Adrenal gland (tissue), 12 donors: Measurements from ENCODE around the gene HOXD9. TPM values are rescaled to one million over a fixed set of nuclear protein-coding genes. Genes with fewer than 3 reads are reported as not detected.

Experiments used
- DNase-seq, 7 donors: peaks; one replicate each; pipeline ENCODE4 v3.0.0-alpha.2; 2019 to 2020
- H3K27ac ChIP-seq, 5 donors: fragments of 200-600 bp; sonication (generic) in 4 of 5; 1 replicate in 3 of 5; 2 replicates in 2 of 5; pipeline versions ENCODE4 v1.5.1 to v1.8.0; 2016 to 2020; ENCODE audit warnings: mild to moderate bottlenecking in 1 of 5
- H3K27me3 ChIP-seq: fragments of 200-600 bp; 2 replicates; pipeline ENCODE4 v1.8.0; 2021
- H3K36me3 ChIP-seq, 2 donors: fragments of 200-600 bp; replicated peaks in 1 of 2; 1 replicate in 1 of 2; 2 replicates in 1 of 2; pipeline versions ENCODE4 v1.5.1 to v1.8.0; 2018 to 2022
- H3K4me1 ChIP-seq, 2 donors: fragments of 200-600 bp; replicated peaks in 1 of 2; 1 replicate in 1 of 2; 2 replicates in 1 of 2; pipeline versions ENCODE4 v1.5.1 to v1.8.0; 2018 to 2021
- H3K4me3 ChIP-seq, 4 donors: fragments of 200-600 bp; sonication (generic) in 3 of 4; one replicate each; pipeline ENCODE4 v1.5.1; 2016 to 2018
- H3K9me3 ChIP-seq, 3 donors: fragments of 200-600 bp; sonication (generic) in 1 of 3; replicated peaks in 1 of 3; 1 replicate in 2 of 3; 2 replicates in 1 of 3; pipeline versions ENCODE4 v1.5.1 to v1.8.0; 2016 to 2021
- POLR2A ChIP-seq, 2 donors: fragments of 450-650 bp; IDR thresholded peaks; one replicate each; pipeline ENCODE4 v1.6.1; 2017; ENCODE audit warnings: antibody characterized with exemption in 2 of 2, mild to moderate bottlenecking in 2 of 2, moderate library complexity in 1 of 2
- WGBS, 4 donors: extraction: QIAGEN DNeasy Blood & Tissue Kit in 2 of 4; methylation state at CpG; one replicate each; pipeline versions ENCODE4 v1.1.5 to v1.1.7; 2013 to 2017; 5-methylcytosine and 5-hydroxymethylcytosine counted together
- intact Hi-C, 2 donors: fragments of 100-400 bp; cut with DNase I; formaldehyde crosslinking; loops; one replicate each; pipeline versions ENCODE4 v1.14.1 to v1.15.0; 2022 to 2023
- polyA plus RNA-seq, 3 donors: library from polyadenylated mRNA; stranded (reverse); fragments of 200-250 nt in 2 of 3; fragments of 350-450 nt in 1 of 3; fragmentation: Illumina TruSeq in 1 of 3; extraction: RNeasy Lipid Tissue Mini Kit (QIAGEN cat#74804) in 1 of 3; gene quantifications; one replicate each; pipeline ENCODE4 v1.2.3, GENCODE V29; 2013 to 2014
- total RNA-seq, 9 donors: library from RNA; depleted of rRNA in 4 of 9; stranded (reverse); fragments of >200 nt in 4 of 9; fragments of 120-200 nt in 1 of 9; fragmentation: NEBNext Ultra II Directional in 1 of 9; extraction: Animal tissue kit (Norgen Biotek cat#: 25700) in 1 of 9; gene quantifications; one replicate each; pipeline versions ENCODE4 v1.1.0 to v1.2.4, GENCODE V29; 2013 to 2023
- TF ChIP-seq, protein P1 (sequence below), 6 experiments: fragments of 450-650 bp in 4 of 6; fragments of 200-600 bp in 2 of 6; sonication (generic) in 1 of 6; IDR thresholded peaks; 1 replicate in 5 of 6; 2 replicates in 1 of 6; pipeline versions ENCODE4 v1.5.1 to v1.8.0; 2016 to 2021; ENCODE audit warnings: antibody characterized with exemption in 6 of 6, mild to moderate bottlenecking in 2 of 6, moderate library complexity in 1 of 6
- donor health status: healthy with polysubstance abuse.
- donor health status: Bipolar disorder and iron deficiency.
- donor health status: DM: yes; HTN: yes; CAD: no.
- donor health status: DM: no; HTN: no; CAD: no.
- donor health status: DM: no; HTN: no; CAD: no.
- donor health status: DM: yes; HTN: yes; CAD: no.

The HOXD9 gene
- total and polyA plus RNA-seq, 12 donors, result 2.4 to 35.6 (median 7.5) TPM

DNA sequence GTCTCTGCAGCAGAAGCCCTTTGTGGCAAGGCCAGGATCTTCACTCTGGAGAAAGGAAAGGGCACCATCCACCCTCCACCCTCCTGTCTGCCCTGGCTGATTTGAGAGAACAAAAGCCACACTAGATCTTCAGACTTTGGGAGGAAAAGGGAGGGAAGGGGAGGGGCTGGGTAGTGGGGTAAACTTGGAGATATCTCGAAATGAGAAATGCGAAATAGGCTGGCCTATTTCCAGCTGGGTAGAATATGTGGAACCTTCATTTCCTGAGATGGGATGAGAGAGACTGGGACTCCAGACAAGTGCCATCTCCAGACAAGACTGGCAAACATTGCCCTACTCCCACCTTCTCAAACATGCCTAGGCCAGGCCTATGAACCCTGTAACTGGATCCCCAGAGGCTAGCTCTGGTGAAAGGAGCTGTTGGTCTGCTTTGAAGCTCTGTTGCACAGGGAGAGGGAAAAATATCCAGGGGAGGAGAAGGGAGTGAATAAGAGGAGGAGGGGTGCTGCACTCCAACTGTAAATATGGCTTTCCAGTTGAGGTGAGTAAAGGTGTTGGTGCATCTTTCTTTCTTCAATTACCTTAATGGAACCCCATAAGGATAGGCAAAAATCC lies 21.2 kb upstream of the HOXD9 start:
- DNase-seq, result no peak
- Histone ChIP-seq H3K36me3 (no peaks in the 10 kb centered on the region), H3K9me3 (no peaks in the 10 kb centered on the region), H3K4me3 (no peak overlapping the region), H3K4me1 (peaks cover 7 to 25% of the 10 kb centered on the region in 2 donors), H3K27me3 (peaks cover 99% of the 10 kb centered on the region), H3K27ac (no peak overlapping the region)
- intact Hi-C loops, result no loop called here
- 26 to 34% (median 30%) methylated on average over 2 of the region's 2 CpGs for WGBS, 4 donors
- TF ChIP-seq, protein P1, sequence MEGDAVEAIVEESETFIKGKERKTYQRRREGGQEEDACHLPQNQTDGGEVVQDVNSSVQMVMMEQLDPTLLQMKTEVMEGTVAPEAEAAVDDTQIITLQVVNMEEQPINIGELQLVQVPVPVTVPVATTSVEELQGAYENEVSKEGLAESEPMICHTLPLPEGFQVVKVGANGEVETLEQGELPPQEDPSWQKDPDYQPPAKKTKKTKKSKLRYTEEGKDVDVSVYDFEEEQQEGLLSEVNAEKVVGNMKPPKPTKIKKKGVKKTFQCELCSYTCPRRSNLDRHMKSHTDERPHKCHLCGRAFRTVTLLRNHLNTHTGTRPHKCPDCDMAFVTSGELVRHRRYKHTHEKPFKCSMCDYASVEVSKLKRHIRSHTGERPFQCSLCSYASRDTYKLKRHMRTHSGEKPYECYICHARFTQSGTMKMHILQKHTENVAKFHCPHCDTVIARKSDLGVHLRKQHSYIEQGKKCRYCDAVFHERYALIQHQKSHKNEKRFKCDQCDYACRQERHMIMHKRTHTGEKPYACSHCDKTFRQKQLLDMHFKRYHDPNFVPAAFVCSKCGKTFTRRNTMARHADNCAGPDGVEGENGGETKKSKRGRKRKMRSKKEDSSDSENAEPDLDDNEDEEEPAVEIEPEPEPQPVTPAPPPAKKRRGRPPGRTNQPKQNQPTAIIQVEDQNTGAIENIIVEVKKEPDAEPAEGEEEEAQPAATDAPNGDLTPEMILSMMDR (IDR thresholded peaks at IDR 0.05), result no peak
- TF ChIP-seq POLR2A (IDR thresholded peaks at IDR 0.05), result no peak

DNA sequence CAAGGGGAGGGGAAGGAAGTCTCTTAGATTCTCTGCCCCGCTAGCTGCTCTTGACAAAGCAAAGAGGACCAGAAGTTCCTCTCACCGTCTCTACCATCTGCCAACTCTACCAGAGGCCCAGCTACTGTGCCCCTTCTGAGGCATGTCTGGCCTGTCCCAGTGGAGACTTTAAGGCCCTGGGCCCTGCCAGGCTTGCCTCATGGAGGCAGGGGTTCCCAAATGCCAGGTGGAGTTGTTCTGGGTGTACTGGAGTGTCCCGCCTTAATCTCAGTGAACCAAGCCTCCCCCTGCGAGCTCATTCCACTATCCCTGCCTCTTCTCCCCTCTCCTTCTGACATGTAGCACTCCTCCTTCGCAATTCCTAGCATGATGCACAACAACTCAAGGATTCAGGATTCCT lies 20.7 kb upstream of the HOXD9 start:
- H3K9me3 ChIP-seq, result no peaks in the 10 kb centered on the region
- TF ChIP-seq, protein P1 (IDR thresholded peaks at IDR 0.05), result no peak
- no peak for TF ChIP-seq POLR2A (IDR thresholded peaks at IDR 0.05)
- H3K27ac ChIP-seq, result no peak overlapping the region
- H3K4me3 ChIP-seq, result no peak overlapping the region
- intact Hi-C loops, result no loop called here
- H3K27me3 ChIP-seq, result peaks cover 99% of the 10 kb centered on the region
- DNase-seq, result no peak
- peaks cover 7 to 25% of the 10 kb centered on the region in 2 donors for H3K4me1 ChIP-seq
- 37 to 50% (median 47%) methylated on average over 5 of the region's 5 CpGs for WGBS, 4 donors
- no peaks in the 10 kb centered on the region for H3K36me3 ChIP-seq

- 15 to 30% (median 27%) methylated on average over 7 of the region's 7 CpGs for WGBS, 4 donors
- Histone ChIP-seq H3K36me3 (no peaks in the 10 kb centered on the region), H3K4me3 (no peak overlapping the region), H3K27me3 (peaks cover 98% of the 10 kb centered on the region), H3K27ac (no peak overlapping the region), H3K9me3 (no peaks in the 10 kb centered on the region), H3K4me1 (peaks cover 7 to 23% of the 10 kb centered on the region in 2 donors)
- DNase-seq, result no peak
- intact Hi-C loops, result no loop called here
- TF ChIP-seq, protein P1 (IDR thresholded peaks at IDR 0.05), result no peak
- no peak for TF ChIP-seq POLR2A (IDR thresholded peaks at IDR 0.05)
Observed at GRCh38 chr2:176102309-176102866, 20.1 kb upstream of the HOXD9 start.

- H3K4me3 ChIP-seq, result no peak overlapping the region
- TF ChIP-seq, protein P1 (IDR thresholded peaks at IDR 0.05), result no peak
- no peak for TF ChIP-seq POLR2A (IDR thresholded peaks at IDR 0.05)
- intact Hi-C loops, result no loop called here
- no peak overlapping the region for H3K27ac ChIP-seq
- H3K4me1 ChIP-seq, result peaks cover 7 to 19% of the 10 kb centered on the region in 2 donors
- H3K9me3 ChIP-seq, result no peaks in the 10 kb centered on the region
- 37 to 44% (median 39%) methylated on average over 7 of the region's 7 CpGs for WGBS, 4 donors
- H3K27me3 ChIP-seq, result peaks cover 96% of the 10 kb centered on the region
- DNase-seq, result no peak
- no peaks in the 10 kb centered on the region for H3K36me3 ChIP-seq
Observed at GRCh38 chr2:176103194-176103593, 19.3 kb upstream of the HOXD9 start.
